Left forelimb (tissue), 1 donor: ENCODE measurements around the gene CEACAM20.
"Not testable (repeated sequence)": the region's sequence is repeated elsewhere in the genome, so short reads cannot be mapped to it uniquely, and the experiment has no call there.

ENCODE experiments used
- DNase-seq: peaks from one replicate; pipeline ENCODE4 v3.0.0-alpha.2; 2018; ENCODE audit warnings: low spot score

Gene CEACAM20

DNA sequence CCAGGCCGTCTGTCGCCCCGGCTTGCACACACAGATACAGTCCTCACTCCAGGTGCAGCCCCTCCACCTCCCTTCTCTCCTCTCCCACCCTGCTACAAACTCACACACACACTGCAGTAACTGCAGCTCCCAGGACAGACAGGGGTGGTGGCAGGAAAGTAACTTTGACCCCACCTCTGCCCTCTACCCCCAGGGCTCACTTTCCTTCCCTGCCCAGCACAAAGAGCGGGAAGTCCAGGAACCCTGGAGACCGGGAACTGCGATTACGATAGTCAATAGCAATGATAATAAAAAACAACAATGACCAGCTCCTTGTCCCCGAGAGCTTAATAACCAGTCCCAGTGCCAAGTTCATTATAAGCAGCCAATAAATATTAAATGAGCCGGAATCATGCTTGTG is at the start of gene CEACAM20:
Gene CEACAM20, minus strand, starts transcription at position 140 of the 400 bp plus-strand sequence. CDS start 166 bp downstream, outside the sequence.
- DNase-seq: no peak

GRCh38 chr19:44577566-44577874 is 48.0 kb upstream of the CEACAM20 start:
- no peak for DNase-seq

DNA sequence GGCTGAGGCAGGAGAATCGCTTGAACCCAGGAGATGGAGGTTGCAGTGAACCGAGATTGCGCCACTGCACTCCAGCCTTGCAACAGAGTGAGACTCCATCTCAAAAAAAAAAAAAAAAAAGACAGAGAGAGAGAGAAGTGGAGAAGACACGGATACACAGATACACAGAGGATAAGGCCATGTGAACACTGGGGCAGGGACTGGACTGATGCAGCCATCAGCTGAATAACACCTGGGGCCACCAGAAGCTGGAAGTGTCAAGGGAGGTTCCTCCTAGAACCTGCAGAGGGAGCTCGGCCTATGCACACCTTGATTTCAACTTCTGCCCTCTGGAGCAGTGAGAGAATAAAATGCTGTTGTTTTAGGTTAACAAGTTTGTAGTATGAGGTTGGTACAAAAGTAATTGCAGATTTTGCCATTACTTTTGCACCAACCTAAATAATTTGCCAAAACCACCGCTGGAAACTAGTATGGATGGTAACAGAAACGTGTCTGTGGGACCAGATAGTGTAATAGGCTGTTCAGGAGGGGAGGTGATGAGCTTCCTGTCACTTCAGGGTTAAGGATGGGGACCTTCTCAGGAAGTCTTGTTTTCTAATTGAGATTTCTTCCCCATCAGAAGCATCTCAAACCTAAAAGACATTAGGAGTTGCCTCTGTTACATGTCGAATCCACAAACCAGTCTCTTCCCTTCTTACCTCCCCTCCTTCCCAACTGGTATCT is 47.5 kb upstream of the CEACAM20 start:
- DNase-seq: no peak

DNA sequence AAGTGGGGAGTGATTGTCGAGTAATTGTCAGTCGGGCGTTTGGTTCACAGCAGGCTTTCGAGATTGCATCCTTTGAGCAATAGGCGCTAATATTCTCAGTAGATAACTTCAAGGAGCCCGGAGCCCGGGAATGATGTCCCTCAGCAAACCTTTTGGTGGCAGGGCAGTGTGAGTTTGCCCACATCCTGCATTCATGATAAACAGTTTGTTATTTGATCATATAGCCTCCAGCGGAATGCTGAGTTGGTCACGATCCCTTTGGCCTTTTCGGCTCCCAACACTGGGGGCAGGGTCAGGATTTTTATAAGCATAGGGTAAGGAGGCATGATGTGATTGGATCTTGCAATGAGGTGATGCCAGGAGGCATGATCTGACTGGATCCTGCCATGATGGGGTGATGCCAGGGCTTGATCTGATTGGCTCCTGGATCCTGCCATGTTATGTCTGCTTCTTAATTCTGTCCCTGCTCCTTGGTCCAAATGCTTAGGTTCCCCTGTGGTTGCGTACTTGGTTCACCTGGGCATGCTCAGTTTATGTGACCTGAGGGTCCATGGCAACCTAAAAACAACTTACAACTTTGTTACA is 45.7 kb upstream of the CEACAM20 start:
- no peak for DNase-seq

GRCh38 chr19:44574186-44574950 is 44.9 kb upstream of the CEACAM20 start:
- DNase-seq: no peak

GRCh38 chr19:44573627-44574026 is 44.2 kb upstream of the CEACAM20 start:
- no peak for DNase-seq

GRCh38 chr19:44573183-44573582 is 43.7 kb upstream of the CEACAM20 start:
- DNase-seq: no peak

DNA sequence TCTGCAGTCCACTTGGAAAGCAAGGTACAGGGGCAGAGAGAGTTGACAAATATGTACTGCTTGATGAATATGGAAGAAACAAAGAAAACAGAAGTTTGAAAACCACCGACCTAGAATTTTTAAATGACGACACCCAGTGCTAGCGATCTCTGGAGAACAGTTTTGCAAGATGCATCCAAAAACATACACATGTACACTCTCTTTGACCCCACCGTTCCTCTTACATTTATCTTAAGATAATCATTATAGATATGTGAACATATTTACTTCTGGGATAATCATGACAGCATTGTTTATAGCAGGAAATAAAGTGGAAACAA is 43.1 kb upstream of the CEACAM20 start:
- no peak for DNase-seq

DNA sequence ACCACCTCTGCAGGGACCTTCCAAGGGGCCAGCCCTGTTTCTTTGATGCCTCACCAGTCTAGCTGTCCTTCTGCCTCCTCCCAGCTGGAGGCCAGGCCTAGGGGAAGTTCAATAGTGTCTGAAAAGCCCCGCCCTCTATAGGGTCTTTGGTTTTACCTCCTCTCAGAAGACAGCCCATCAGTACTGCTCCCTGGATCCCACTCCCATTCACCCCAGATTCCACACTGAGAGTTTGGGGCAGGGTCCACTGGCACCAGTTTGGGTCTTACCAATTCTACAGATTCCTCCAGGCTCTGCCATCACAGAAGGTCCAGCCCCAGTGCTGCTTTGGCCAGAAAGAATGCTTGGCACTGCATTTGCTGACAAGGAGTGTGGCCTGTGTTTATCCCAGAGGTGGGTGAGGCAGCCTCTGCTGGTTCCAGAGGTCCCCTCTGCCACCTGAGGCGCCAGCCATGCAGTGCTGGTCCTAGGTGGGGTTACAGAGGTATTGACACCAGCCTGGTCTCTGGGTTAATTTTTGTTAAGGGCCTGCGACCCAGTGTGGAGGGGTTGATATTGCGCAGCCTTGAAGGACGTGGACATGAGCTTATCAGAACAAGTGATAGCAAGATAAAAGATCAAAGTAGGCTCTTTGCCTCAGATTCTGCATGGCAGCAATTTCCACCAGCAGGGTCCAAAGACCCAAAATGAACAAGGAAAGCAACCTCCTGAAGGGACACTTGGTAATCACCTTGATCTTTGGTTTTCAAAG is 42.5 kb upstream of the CEACAM20 start:
- no peak for DNase-seq

GRCh38 chr19:44570984-44571684 is 41.7 kb upstream of the CEACAM20 start:
- no peak for DNase-seq

- no peak for DNase-seq
Observed at GRCh38 chr19:44570603-44570983, 41.1 kb upstream of the CEACAM20 start.

- no peak for DNase-seq
Observed at GRCh38 chr19:44567745-44568144, 38.3 kb upstream of the CEACAM20 start.

DNA sequence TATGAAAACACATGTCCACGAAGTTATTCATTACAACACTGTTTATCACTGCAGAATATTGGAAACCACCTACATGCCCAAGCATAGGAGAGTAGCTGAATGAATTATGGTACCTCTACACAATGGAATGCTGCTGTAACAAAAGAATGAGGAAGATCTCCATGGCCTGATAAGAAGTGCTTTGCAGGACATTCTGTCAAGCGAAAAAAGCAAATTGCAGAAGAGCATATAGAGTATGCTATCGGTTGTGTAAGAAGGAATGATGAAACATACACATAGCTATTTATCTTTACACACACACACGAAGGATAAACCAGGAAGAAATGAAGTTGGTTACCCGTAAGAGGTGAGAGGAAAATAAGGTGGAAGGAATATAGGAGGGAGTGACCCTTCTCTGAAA is 37.5 kb upstream of the CEACAM20 start:
- DNase-seq: no peak

DNA sequence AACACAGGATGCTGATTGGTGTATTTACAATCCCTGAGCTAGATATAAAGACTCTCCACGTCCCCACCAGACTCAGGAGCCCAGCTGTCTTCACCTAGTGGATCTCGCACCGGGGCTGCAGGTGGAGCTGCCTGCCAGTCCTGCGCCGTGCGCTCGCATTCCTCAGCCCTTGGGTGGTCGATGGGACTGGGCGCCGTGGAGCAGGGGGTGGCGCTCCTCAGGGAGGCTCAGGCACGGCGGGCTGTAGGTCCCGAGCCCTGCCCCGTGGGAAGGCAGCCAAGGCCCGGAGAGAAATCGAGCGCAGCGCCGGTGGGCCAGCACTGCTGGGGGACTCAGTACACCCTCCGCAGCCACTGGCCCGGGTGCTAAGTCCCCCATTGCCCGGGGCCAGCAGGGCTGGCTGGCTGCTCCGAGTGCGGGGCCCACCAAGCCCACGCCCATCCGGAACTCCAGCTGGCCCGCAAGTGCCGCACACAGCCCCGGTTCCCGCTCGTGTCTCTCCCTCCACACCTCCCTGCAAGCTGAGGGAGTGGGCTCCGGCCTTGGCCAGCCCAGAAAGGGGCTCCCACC is 33.7 kb upstream of the CEACAM20 start:
- DNase-seq: not testable (repeated sequence)

DNA sequence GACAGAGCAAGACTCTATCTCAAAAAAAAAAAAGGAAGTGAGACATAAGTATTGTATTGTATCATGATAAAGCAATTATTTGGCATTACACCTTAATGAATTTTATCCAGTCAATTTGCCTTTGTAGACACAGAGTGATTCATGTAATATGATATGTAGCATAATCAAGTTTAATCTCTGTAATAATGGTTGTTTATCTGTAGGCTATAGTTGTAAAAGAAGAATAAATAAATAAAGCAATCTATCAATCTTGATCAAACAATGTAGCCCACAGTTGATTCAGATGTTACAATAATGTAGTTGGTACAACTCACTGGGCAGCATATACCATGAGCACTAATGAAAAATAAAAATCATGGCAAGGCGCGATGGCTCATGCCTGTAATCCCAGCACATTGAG is 28.5 kb upstream of the CEACAM20 start:
- DNase-seq: no peak

GRCh38 chr19:44554641-44555246 is 25.3 kb upstream of the CEACAM20 start:
- no peak for DNase-seq

DNA sequence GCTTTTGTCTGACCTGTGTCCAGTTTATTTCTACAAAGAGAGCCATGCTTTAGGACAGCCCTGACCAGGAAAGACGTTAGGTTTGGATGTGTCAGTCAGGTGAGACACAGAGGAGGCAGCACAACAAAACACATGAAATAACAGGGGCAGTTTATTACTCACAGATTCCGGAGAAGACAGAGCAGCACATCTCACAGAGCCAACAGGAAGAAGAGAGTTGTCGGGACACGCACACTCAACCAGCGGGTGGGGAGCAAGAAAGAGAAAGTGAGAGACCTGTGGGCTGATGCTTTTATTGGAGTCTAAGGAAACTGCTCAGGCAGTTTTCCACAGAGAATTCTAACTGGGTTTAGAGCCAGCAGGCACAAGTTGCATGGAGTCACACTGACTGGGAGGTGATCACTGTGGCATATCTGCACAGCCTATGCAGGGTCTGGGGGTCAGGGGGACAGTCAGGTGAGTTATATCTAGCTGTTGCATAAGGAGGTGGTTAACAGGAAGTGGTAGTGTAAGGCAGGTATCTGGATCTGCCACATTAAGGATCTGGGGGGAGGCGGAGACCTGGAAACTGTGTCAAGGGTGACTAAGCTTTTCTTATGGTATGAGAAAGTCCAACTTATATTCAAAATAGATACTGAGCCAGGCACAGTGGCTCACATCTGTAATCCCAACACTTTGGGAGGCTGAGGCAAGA is 24.1 kb upstream of the CEACAM20 start:
- DNase-seq: no peak

DNA sequence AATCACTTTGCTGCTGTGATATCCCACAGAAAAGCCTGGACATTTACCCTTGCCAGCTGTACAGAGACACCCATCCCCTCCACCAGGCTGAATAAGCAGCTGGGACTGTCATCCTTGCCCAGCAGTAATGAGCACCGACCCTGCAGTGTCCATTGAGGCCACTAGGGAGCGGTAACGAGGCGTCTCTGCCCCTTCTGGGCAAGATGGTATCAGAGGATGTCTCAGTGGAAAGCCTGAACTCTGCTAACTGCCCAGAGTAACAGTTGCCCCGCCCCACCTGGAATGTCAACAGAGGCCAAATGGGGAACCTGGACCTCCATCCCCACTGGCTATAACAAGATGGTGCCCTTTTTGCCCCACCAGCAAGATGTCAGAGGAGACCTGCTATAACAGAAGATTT is 22.8 kb upstream of the CEACAM20 start:
- no peak for DNase-seq

DNA sequence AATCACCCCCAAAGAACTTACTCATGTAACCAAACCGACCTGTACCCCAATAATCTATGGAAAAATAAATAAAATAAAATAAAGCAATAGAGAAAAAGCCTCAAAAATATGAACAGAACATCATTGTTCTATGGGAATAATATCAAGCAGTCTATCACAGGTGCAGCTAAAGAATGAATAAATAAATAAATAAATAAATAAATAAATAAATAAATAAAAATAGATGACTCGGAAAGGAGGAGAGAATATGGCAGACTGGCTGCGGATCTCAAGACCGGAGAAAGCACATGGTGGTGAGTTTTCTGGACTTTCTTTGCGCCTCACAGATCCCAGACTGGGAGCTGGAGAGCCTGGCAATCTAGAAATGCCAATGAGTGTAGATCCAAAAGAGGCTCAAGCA is 22.4 kb upstream of the CEACAM20 start:
- no peak for DNase-seq

DNA sequence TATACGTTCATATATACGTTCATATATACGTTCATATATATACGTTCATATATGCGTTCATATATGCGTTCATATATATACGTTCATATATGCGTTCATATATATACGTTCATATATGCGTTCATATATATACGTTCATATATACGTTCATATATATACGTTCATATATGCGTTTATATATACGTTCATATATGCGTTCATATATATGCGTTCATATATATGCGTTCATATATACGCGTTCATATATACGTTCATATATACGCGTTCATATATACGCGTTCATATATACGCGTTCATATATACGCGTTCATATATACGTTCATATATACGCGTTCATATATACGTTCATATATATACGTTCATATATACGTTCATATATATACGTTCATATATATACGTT is 21.5 kb upstream of the CEACAM20 start:
- DNase-seq: not testable (repeated sequence)

DNA sequence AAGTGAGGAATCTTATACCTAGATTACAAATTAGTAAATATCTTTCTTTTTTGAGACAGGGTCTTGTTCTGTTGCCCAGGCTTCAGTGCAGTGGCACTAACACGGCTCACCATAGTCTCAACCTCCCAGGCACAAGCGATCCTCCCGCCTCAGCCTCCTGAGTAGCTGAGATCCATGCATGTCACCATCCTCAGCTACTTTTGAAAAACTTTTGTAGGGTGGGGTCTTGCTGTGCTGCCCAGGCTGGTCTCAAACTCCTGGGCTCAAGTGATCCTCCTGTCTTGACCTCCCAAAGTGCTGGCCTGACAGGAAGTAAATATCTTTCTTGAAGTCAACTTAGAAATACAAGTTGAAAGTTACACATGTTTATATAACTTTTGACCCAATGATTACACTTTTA is 20.0 kb upstream of the CEACAM20 start:
- no peak for DNase-seq
